Endodermal cell (in vitro differentiated cells): ENCODE measurements around the gene NEGR1. TPM values are rescaled to one million over a fixed set of nuclear protein-coding genes. Genes with fewer than 3 reads are reported as not detected.

Experiments
- DNase-seq: peaks from one replicate; pipeline ENCODE4 v3.0.0-alpha.2; 2017
- H3K27ac ChIP-seq: 2 replicates; pipeline ENCODE4 v1.5.1; 2013; ENCODE audit warnings: mild to moderate bottlenecking, low read depth, low read length, moderate library complexity
- H3K27me3 ChIP-seq: 2 replicates; pipeline ENCODE4 v1.6.1; 2013; ENCODE audit warnings: mild to moderate bottlenecking, low read length, moderate library complexity; ENCODE audit not compliant: insufficient read depth, control insufficient read depth, poor library complexity, severe bottlenecking
- H3K36me3 ChIP-seq: 2 replicates; pipeline ENCODE4 v1.7.0; 2013; ENCODE audit warnings: mild to moderate bottlenecking, low read length, moderate library complexity; ENCODE audit not compliant: control insufficient read depth, insufficient read depth
- H3K4me1 ChIP-seq: one replicate; pipeline ENCODE4 v1.7.0; 2013; ENCODE audit warnings: low read length; ENCODE audit not compliant: control insufficient read depth, insufficient read depth
- H3K4me3 ChIP-seq: 2 replicates; pipeline ENCODE4 v1.5.1; 2013; ENCODE audit warnings: mild to moderate bottlenecking, low read length, moderate library complexity
- H3K9ac ChIP-seq: 2 replicates; pipeline ENCODE4 v1.6.1; 2013; ENCODE audit warnings: mild to moderate bottlenecking, low read length, moderate library complexity; ENCODE audit not compliant: poor library complexity, severe bottlenecking; ENCODE audit errors: extremely low read depth
- H3K9me3 ChIP-seq: 2 replicates; pipeline ENCODE4 v1.6.1; 2013; ENCODE audit warnings: mild to moderate bottlenecking, low read length, moderate library complexity; ENCODE audit not compliant: control insufficient read depth
- H3K27ac Mint-ChIP-seq: 2 replicates; pipeline ENCODE4 v1.8.0; 2020; ENCODE audit warnings: mixed read lengths
- H3K27me3 Mint-ChIP-seq: 2 replicates; pipeline ENCODE4 v1.8.0; 2021; ENCODE audit warnings: mild to moderate bottlenecking, mixed read lengths; ENCODE audit not compliant: insufficient read depth
- H3K36me3 Mint-ChIP-seq: 2 replicates; pipeline ENCODE4 v1.8.0; 2020; ENCODE audit warnings: low read depth, mixed read lengths
- H3K4me1 Mint-ChIP-seq: 2 replicates; pipeline ENCODE4 v1.8.0; 2020; ENCODE audit warnings: mixed read lengths
- H3K4me3 Mint-ChIP-seq: 2 replicates; pipeline ENCODE4 v1.8.0; 2020; ENCODE audit warnings: mild to moderate bottlenecking, moderate library complexity, mixed read lengths
- H3K9me3 Mint-ChIP-seq: 2 replicates; pipeline ENCODE4 v1.8.0; 2020; ENCODE audit warnings: mild to moderate bottlenecking, mixed read lengths
- WGBS, 2 experiments: methylation state at CpG; one replicate each; pipeline versions ENCODE4 v1.1.5 to v1.1.7; 2013; ENCODE audit warnings: missing lambda C conversion rate in 2 of 2, mixed read lengths in 1 of 2; ENCODE audit not compliant: insufficient coverage in 1 of 2, insufficient read length in 1 of 2; 5-methylcytosine and 5-hydroxymethylcytosine counted together
- total RNA-seq, 2 donors: library from RNA; stranded (reverse); fragmentation: NEBNext Ultra II Directional in 1 of 2; extraction: Animal tissue kit (Norgen Biotek cat#: 25700) in 1 of 2; gene quantifications; 2 replicates in 1 of 2; 3 replicates in 1 of 2; pipeline ENCODE4 v1.2.1, GENCODE V29; 2021
- TF ChIP-seq, protein P1 (sequence below): fragments of 200-600 bp; sonication (generic); conservative IDR thresholded peaks from 2 replicates; pipeline ENCODE4 v1.5.0; 2021; ENCODE audit warnings: antibody characterized with exemption, mild to moderate bottlenecking

Gene NEGR1
- total RNA-seq, 2 donors from 2014 or later: 1.5 to 2.1 TPM

GRCh38 chr1:72060466-72061245 lies 221.7 kb downstream of the NEGR1 start:
- no peak for DNase-seq
- Mint-ChIP-seq H3K4me3 (no peak overlapping the region), H3K36me3 (no peaks in the 10 kb centered on the region), H3K27me3 (no peaks in the 10 kb centered on the region), H3K9me3 (no peaks in the 10 kb centered on the region), H3K4me1 (no peaks in the 10 kb centered on the region), H3K27ac (no peak overlapping the region)
- Histone ChIP-seq H3K9me3 (no peaks in the 10 kb centered on the region), H3K9ac (no peak overlapping the region), H3K4me1 (no peaks in the 10 kb centered on the region), H3K27ac (no peak overlapping the region), H3K36me3 (no peaks in the 10 kb centered on the region), H3K27me3 (no peaks in the 10 kb centered on the region), H3K4me3 (no peak overlapping the region)
- 96% methylated on average over 3 of the region's 3 CpGs; no CpG with 5 or more reads in 1 of the 2 experiments for WGBS, 2 experiments
- TF ChIP-seq, protein P1, sequence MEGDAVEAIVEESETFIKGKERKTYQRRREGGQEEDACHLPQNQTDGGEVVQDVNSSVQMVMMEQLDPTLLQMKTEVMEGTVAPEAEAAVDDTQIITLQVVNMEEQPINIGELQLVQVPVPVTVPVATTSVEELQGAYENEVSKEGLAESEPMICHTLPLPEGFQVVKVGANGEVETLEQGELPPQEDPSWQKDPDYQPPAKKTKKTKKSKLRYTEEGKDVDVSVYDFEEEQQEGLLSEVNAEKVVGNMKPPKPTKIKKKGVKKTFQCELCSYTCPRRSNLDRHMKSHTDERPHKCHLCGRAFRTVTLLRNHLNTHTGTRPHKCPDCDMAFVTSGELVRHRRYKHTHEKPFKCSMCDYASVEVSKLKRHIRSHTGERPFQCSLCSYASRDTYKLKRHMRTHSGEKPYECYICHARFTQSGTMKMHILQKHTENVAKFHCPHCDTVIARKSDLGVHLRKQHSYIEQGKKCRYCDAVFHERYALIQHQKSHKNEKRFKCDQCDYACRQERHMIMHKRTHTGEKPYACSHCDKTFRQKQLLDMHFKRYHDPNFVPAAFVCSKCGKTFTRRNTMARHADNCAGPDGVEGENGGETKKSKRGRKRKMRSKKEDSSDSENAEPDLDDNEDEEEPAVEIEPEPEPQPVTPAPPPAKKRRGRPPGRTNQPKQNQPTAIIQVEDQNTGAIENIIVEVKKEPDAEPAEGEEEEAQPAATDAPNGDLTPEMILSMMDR: no peak

DNA sequence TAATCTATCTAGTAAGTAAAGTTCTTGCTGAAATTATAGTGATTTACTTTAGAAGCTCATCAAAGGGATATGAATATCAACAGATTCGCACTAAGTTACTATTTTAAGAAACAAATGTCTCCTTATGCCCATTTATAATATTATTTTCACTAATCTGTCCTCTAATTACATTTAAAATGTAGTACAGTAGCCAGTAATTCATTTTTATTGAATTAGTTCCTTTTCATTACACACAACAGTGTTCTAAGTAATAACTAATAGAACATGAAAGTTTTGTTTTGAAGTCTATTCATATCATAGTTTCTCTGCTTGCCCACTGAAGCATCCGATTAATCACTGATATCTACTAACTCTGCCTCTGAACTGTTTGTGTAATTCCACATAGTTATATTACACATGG lies 225.8 kb downstream of the NEGR1 start:
- Mint-ChIP-seq H3K36me3 (no peaks in the 10 kb centered on the region), H3K27ac (no peak overlapping the region), H3K4me1 (no peaks in the 10 kb centered on the region), H3K27me3 (no peaks in the 10 kb centered on the region), H3K4me3 (no peak overlapping the region), H3K9me3 (no peaks in the 10 kb centered on the region)
- Histone ChIP-seq H3K9ac (no peak overlapping the region), H3K36me3 (no peaks in the 10 kb centered on the region), H3K27me3 (no peaks in the 10 kb centered on the region), H3K4me3 (no peak overlapping the region), H3K9me3 (no peaks in the 10 kb centered on the region), H3K4me1 (no peaks in the 10 kb centered on the region), H3K27ac (no peak overlapping the region)
- no peak for DNase-seq
- WGBS, 2 experiments: 93 to 95% methylated on average over 2 of the region's 2 CpGs
- TF ChIP-seq, protein P1: no peak

GRCh38 chr1:72051538-72051937 lies 230.8 kb downstream of the NEGR1 start:
- H3K9me3 Mint-ChIP-seq: no peaks in the 10 kb centered on the region
- H3K9ac ChIP-seq: no peak overlapping the region
- no peaks in the 10 kb centered on the region for H3K27me3 ChIP-seq
- no peak overlapping the region for H3K4me3 ChIP-seq
- no peak for DNase-seq
- no peaks in the 10 kb centered on the region for H3K36me3 ChIP-seq
- no peaks in the 10 kb centered on the region for H3K9me3 ChIP-seq
- H3K36me3 Mint-ChIP-seq: no peaks in the 10 kb centered on the region
- no peak overlapping the region for H3K27ac Mint-ChIP-seq
- H3K4me1 ChIP-seq: no peaks in the 10 kb centered on the region
- 90 to 100% methylated on average over 2 of the region's 2 CpGs for WGBS, 2 experiments
- no peaks in the 10 kb centered on the region for H3K4me1 Mint-ChIP-seq
- no peaks in the 10 kb centered on the region for H3K27me3 Mint-ChIP-seq
- H3K27ac ChIP-seq: no peak overlapping the region
- TF ChIP-seq, protein P1: no peak
- no peak overlapping the region for H3K4me3 Mint-ChIP-seq
